GM21786 (cell line): Measurements from ENCODE around the gene AGO3.
A peak's percentile ranks its signal among the peaks of the same experiment; 100 is the strongest.
"Not testable (repeated sequence)": the region's sequence is repeated elsewhere in the genome, so short reads cannot be mapped to it uniquely, and the experiment has no call there.

Source experiments
- ATAC-seq: cut with Tn5 transposase; IDR thresholded peaks from one replicate; pipeline ENCODE4 v1.9.1; 2021; ENCODE audit not compliant: unreplicated experiment

The AGO3 gene

GRCh38 chr1:35930593-35931445 is at the start of gene AGO3:
AGO3 (plus strand) TSS chr1:35931105; CDS start chr1:35931427, 322 bp downstream.
- peak; percentile 80 for ATAC-seq

DNA sequence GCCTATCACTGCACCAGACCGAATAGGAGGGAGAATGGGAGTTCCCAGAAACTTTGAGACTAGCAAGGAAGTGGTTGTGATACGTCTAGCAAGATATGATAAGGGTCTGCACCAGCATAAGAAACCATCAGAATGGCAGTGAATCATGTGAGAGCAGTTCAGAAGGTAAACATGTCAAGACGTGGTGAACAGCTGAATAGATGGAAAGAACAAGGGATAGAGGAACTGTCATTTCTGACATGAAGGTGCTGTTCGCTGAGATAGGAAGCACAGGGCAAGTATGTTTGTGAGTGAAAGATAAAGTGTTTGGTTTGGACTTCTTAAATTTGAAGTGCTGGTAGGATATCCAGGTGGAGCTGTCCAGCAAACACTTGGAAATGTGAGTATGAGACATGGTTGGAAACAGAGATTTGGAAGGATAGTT is 49.0 kb upstream of the AGO3 start:
- ATAC-seq: no peak

- ATAC-seq: no peak
These were observed 48.3 kb upstream of the AGO3 start for GRCh38 chr1:35882586-35882944.

GRCh38 chr1:35882945-35883634 is 47.8 kb upstream of the AGO3 start, which contains the start of gene AGO1:
AGO1 (plus strand) TSS chr1:35883209; CDS start chr1:35883422, 213 bp downstream.
- peak; percentile 74 for ATAC-seq

- ATAC-seq: peak; percentile 5
These were observed 47.2 kb upstream of the AGO3 start for GRCh38 chr1:35883635-35884101.

GRCh38 chr1:35884934-35885333 is 46.0 kb upstream of the AGO3 start:
- ATAC-seq: no peak

- ATAC-seq: no peak
These were observed 44.8 kb upstream of the AGO3 start for GRCh38 chr1:35885961-35886558.

GRCh38 chr1:35886577-35887431 is 44.1 kb upstream of the AGO3 start:
- ATAC-seq: no peak

- no peak for ATAC-seq
These were observed 43.4 kb upstream of the AGO3 start for GRCh38 chr1:35887508-35887907.

- ATAC-seq: no peak
These were observed 42.6 kb upstream of the AGO3 start for GRCh38 chr1:35888255-35888654.

DNA sequence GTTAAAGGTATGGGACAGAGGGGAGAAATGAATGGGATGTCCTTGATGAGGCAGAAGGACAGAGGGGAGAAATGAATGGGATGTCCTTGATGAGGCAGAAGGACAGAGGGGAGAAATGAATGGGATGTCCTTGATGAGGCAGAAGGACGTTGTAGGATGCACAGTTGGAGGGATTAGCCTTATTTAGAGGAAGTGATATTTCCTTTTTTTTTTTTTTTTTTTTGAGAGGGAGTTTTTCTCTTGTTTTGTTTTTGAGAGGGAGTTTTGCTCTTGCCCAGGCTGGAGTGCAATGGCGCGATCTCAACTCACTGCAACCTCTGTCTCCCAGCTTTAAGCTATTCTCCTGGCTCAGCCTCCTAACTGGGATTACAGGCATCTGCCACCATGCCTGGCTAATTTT is 41.9 kb upstream of the AGO3 start:
- ATAC-seq: not testable (repeated sequence)

GRCh38 chr1:35893051-35893879 is 37.6 kb upstream of the AGO3 start:
- no peak for ATAC-seq

- ATAC-seq: peak; percentile 81
These were observed 36.7 kb upstream of the AGO3 start for GRCh38 chr1:35894183-35894582.

- no peak for ATAC-seq
These were observed 36.2 kb upstream of the AGO3 start for GRCh38 chr1:35894656-35895055.

DNA sequence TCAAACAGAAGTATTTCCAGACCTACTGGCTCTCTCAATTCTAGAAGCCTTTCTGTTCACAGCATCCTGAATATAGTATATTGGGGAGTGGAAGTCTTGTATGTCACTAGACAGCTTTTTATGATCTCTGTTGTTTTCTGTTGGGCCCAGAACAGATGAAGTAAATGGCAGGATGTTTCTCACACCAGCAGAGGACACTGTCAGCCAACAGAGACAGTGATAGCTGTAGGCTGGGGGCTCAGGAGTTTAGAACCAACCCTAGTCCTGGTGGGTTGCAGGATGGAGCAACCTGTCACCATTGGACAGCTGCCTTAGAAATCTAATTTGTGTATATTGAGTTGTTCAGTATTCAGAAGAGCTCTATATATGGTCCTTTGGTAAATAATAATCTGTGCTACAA is 31.0 kb upstream of the AGO3 start:
- no peak for ATAC-seq

DNA sequence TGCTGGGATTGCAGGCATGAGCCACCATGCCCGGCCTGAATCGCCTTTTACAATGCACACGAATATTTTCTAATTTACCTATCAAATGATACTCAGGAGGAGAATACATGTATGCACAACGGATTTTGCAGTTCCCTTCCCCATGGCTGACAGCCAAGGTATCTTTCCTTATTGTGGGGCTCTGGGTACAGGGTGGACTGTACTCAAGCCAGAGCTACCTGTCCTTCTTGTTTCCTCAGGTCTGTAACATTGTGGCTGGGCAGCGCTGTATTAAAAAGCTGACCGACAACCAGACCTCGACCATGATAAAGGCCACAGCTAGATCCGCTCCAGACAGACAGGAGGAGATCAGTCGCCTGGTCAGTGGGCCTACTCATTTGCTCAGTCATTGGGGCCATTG is 29.7 kb upstream of the AGO3 start:
- ATAC-seq: no peak

DNA sequence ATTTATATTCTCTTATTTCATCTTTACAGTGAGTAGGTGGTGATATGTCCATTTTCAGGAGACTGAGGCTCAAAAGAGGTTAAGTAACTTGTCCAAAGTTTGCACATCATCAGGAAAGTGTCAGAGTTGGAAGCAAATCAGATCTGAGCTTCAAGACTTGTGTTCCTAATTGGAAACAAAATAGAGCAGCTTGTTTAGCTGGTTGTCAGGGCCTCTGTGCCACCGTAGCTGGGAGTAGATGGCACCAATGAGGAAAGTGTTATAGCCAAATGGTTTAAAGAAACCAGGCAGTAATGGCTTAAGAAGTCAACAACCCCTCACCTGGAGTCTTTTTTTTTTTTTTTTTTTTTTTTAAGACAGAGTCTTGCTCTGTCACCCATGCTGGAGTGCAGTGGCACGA is 28.2 kb upstream of the AGO3 start:
- ATAC-seq: no peak

GRCh38 chr1:35914717-35915116 is 16.2 kb upstream of the AGO3 start:
- no peak for ATAC-seq

DNA sequence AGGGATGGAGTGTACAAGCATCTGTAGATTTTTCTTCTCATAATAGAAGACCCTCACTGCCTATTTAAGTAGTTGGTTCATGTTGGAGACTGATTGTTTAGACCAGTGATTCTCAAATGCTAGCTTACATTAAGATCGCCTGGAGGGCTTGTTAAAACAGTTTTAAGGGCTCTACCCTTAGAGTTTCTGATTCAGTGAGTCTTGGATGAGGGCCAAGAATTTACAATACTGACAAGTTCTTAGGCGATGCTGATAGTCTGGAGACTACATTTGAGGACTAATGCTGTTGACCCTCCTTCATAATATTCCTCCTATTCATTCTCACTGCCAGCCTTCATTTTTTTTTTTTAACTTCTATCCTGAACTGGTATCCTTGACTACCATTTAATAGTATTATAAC is 15.2 kb upstream of the AGO3 start:
- no peak for ATAC-seq

DNA sequence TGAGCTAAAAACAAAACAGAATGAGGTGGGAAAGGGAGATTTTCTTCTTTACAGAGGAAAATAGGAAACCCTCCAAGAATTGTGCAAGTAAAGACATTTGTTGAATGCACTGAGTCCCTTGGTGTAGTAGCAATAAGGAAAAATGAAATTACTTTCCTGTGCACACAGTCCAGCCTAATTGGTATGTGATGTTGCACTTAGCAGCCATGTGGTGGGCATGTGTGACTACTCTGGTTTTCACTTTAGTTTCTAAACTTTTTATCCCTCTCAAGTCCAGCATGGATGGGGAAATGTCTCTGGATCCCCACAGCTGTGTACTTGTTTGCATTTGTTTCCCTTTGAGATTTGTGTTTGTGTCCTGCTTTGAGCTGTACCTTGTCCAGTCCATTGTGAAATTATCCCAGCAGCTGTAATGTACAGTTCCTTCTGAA is 7.1 kb upstream of the AGO3 start:
- no peak for ATAC-seq
